Glutamatergic neuron (in vitro differentiated cells): ENCODE measurements around the gene CFAP92. TPM values are rescaled to one million over a fixed set of nuclear protein-coding genes. Genes with fewer than 3 reads are reported as not detected.

Experiments used
- DNase-seq: peaks from one replicate; pipeline ENCODE4 v3.0.0; 2022
- H3K27ac Mint-ChIP-seq: one replicate; pipeline ENCODE4 v1.8.0; 2020; ENCODE audit warnings: mild to moderate bottlenecking, mixed read lengths, inconsistent platforms; ENCODE audit not compliant: unreplicated experiment
- H3K27me3 Mint-ChIP-seq: one replicate; pipeline ENCODE4 v1.8.0; 2020; ENCODE audit warnings: mild to moderate bottlenecking, moderate library complexity, mixed read lengths, inconsistent platforms; ENCODE audit not compliant: unreplicated experiment
- H3K36me3 Mint-ChIP-seq: one replicate; pipeline ENCODE4 v1.8.0; 2020; ENCODE audit warnings: mild to moderate bottlenecking, mixed read lengths, inconsistent platforms; ENCODE audit not compliant: unreplicated experiment
- H3K4me1 Mint-ChIP-seq: one replicate; pipeline ENCODE4 v1.8.0; 2020; ENCODE audit warnings: mild to moderate bottlenecking, low read depth, mixed read lengths, inconsistent platforms; ENCODE audit not compliant: unreplicated experiment
- H3K4me3 Mint-ChIP-seq: one replicate; pipeline ENCODE4 v1.8.0; 2020; ENCODE audit warnings: mild to moderate bottlenecking, mixed read lengths, inconsistent platforms; ENCODE audit not compliant: unreplicated experiment
- H3K9me3 Mint-ChIP-seq: one replicate; pipeline ENCODE4 v1.8.0; 2020; ENCODE audit warnings: mild to moderate bottlenecking, moderate library complexity, mixed read lengths, inconsistent platforms; ENCODE audit not compliant: unreplicated experiment
- CTCF ChIP-seq: fragments of 200-600 bp; sonication (generic); IDR thresholded peaks from one replicate; pipeline ENCODE4 v1.5.0; 2021; ENCODE audit not compliant: partially characterized antibody, unreplicated experiment
- total RNA-seq: library from RNA; stranded (reverse); fragmentation: NEBNext Ultra II Directional; extraction: Animal tissue kit (Norgen Biotek cat#: 25700); gene quantifications from one replicate; pipeline ENCODE4 v1.2.1, GENCODE V29; 2021; ENCODE audit not compliant: unreplicated experiment

CFAP92 gene
- total RNA-seq, 1 donor from 2014 or later: 0.15 TPM

- Mint-ChIP-seq H3K9me3 (peaks cover 22% of the 10 kb centered on the region), H3K4me3 (peak overlapping the region; percentile 95), H3K27ac (peak overlapping the region; percentile 91), H3K4me1 (peaks cover 39% of the 10 kb centered on the region), H3K36me3 (peaks cover 3% of the 10 kb centered on the region), H3K27me3 (peaks cover 9% of the 10 kb centered on the region)
- no peak for TF ChIP-seq CTCF
- DNase-seq: no peak
These were observed 113.9 kb downstream of the CFAP92 start for GRCh38 chr3:128879991-128880390.

GRCh38 chr3:128879125-128879969 is 114.5 kb downstream of the CFAP92 start, which contains the start of gene ACAD9:
ACAD9 (plus strand) TSS chr3:128879620; CDS start chr3:128879692, 72 bp downstream.
- Mint-ChIP-seq H3K4me3 (peak within 1 kb of the TSS; percentile 95), H3K9me3 (peaks cover 26% of the 10 kb centered on the region), H3K36me3 (peaks cover 3% of the 10 kb centered on the region), H3K27me3 (peaks cover 14% of the 10 kb centered on the region), H3K27ac (peak within 1 kb of the TSS; percentile 95), H3K4me1 (peaks cover 45% of the 10 kb centered on the region)
- no peak for TF ChIP-seq CTCF
- peak; percentile 98 for DNase-seq

- peaks cover 3% of the 10 kb centered on the region for H3K36me3 Mint-ChIP-seq
These were observed 115.2 kb downstream of the CFAP92 start for GRCh38 chr3:128878556-128879124.

GRCh38 chr3:128878011-128878457 is 115.8 kb downstream of the CFAP92 start:
- DNase-seq: no peak
- Mint-ChIP-seq H3K27ac (peak overlapping the region; percentile 95), H3K27me3 (peaks cover 14% of the 10 kb centered on the region), H3K9me3 (peaks cover 31% of the 10 kb centered on the region), H3K4me1 (peaks cover 49% of the 10 kb centered on the region), H3K36me3 (peaks cover 3% of the 10 kb centered on the region), H3K4me3 (peak overlapping the region; percentile 95)
- TF ChIP-seq CTCF: no peak

More at GRCh38 chr3:128878556-128879124, 115.2 kb downstream of the CFAP92 start:
- no peak for DNase-seq
- Mint-ChIP-seq H3K9me3 (peaks cover 31% of the 10 kb centered on the region), H3K27ac (peak overlapping the region; percentile 95), H3K4me3 (peak overlapping the region; percentile 95), H3K27me3 (peaks cover 14% of the 10 kb centered on the region), H3K4me1 (peaks cover 49% of the 10 kb centered on the region)
- no peak for TF ChIP-seq CTCF
